Anterior cingulate cortex (tissue), 58 donors: Measurements from ENCODE around the gene TNFRSF6B.

Source experiments
- DNase-seq, 58 donors: peaks; one replicate each; lab custom pipeline; 2025; lab: John Stamatoyannopoulos, UW

The TNFRSF6B gene

DNA sequence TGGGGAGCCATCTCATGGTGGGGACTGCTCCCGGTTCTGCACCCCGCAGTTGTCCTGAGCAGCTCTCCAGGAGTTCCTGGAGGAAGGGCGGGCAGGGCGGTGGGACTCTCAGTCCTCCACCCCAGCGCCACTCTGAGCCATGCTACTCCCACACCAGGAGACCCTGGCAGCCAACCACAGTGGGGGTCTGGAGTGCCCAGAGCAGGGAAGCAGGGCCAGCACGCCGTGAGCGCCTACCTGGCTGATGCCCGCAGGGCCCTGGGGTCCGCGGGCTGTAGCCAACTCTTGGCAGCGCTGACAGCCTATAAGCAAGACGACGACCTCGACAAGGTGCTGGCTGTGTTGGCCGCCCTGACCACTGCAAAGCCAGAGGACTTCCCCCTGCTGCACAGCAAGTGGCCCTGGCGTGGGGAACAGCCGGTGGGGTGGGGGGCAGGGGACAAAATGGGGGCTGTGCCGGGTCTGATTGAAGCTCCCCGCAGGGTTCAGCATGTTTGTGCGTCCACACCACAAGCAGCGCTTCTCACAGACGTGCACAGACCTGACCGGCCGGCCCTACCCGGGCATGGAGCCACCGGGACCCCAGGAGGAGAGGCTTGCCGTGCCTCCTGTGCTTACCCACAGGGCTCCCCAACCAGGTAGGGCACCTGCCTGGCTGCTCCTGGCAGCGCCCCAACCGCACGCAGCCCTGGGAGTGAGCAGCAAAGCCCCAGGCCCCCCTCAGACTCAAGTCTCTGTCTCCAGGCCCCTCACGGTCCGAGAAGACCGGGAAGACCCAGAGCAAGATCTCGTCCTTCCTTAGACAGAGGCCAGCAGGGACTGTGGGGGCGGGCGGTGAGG, 1.6 kb upstream of the TNFRSF6B start:
- DNase-seq: no peak

DNA sequence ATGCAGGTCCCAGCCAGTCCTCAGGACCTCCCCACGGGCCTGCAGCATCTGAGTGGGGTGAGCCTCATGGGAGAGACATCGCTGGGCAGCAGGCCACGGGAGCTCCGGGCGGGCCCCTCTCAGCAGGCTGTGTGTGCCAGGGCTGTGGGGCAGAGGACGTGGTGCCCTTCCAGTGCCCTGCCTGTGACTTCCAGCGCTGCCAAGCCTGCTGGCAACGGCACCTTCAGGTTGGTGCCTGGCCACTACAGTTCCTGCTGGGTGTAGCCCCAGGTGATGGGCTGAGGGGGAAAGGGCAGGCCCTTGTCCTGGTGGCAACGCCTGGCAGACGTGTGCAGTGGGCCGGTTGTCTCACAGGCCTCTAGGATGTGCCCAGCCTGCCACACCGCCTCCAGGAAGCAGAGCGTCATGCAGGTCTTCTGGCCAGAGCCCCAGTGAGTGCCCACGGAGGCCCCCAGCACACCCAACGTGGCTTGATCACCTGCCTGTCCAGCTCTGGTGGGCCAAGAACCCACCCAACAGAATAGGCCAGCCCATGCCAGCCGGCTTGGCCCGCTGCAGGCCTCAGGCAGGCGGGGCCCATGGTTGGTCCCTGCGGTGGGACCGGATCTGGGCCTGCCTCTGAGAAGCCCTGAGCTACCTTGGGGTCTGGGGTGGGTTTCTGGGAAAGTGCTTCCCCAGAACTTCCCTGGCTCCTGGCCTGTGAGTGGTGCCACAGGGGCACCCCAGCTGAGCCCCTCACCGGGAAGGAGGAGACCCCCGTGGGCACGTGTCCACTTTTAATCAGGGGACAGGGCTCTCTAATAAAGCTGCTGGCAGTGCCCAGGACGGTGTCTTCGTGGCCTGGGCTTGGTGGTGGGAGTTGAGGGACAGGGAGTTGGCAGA, 787 bp upstream of the TNFRSF6B start:
- DNase-seq: no peak

DNA sequence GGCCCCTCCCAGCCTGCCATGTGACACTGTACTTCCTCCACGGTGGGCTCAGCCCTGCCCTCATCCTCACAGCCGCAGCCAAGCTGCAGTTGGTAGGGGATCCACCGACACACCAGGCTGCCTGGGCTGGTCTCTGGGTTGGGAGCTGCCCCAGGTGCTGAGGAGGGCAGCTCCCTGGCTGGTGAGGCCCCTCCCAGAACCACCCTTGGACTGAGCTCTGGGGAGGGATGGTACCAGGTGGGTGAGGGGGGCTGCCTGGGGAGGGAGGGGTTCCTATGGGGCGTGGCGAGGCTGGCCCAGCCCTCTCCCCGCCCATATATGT, 185 bp upstream of the TNFRSF6B start:
- DNase-seq: no peak

DNA sequence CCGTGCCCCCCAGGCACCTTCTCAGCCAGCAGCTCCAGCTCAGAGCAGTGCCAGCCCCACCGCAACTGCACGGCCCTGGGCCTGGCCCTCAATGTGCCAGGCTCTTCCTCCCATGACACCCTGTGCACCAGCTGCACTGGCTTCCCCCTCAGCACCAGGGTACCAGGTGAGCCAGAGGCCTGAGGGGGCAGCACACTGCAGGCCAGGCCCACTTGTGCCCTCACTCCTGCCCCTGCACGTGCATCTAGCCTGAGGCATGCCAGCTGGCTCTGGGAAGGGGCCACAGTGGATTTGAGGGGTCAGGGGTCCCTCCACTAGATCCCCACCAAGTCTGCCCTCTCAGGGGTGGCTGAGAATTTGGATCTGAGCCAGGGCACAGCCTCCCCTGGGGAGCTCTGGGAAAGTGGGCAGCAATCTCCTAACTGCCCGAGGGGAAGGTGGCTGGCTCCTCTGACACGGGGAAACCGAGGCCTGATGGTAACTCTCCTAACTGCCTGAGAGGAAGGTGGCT, 960 bp downstream of the TNFRSF6B start:
- DNase-seq: no peak

DNA sequence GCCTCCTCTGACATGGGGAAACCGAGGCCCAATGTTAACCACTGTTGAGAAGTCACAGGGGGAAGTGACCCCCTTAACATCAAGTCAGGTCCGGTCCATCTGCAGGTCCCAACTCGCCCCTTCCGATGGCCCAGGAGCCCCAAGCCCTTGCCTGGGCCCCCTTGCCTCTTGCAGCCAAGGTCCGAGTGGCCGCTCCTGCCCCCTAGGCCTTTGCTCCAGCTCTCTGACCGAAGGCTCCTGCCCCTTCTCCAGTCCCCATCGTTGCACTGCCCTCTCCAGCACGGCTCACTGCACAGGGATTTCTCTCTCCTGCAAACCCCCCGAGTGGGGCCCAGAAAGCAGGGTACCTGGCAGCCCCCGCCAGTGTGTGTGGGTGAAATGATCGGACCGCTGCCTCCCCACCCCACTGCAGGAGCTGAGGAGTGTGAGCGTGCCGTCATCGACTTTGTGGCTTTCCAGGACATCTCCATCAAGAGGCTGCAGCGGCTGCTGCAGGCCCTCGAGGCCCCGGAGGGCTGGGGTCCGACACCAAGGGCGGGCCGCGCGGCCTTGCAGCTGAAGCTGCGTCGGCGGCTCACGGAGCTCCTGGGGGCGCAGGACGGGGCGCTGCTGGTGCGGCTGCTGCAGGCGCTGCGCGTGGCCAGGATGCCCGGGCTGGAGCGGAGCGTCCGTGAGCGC, 1.6 kb downstream of the TNFRSF6B start:
- DNase-seq: no peak

DNA sequence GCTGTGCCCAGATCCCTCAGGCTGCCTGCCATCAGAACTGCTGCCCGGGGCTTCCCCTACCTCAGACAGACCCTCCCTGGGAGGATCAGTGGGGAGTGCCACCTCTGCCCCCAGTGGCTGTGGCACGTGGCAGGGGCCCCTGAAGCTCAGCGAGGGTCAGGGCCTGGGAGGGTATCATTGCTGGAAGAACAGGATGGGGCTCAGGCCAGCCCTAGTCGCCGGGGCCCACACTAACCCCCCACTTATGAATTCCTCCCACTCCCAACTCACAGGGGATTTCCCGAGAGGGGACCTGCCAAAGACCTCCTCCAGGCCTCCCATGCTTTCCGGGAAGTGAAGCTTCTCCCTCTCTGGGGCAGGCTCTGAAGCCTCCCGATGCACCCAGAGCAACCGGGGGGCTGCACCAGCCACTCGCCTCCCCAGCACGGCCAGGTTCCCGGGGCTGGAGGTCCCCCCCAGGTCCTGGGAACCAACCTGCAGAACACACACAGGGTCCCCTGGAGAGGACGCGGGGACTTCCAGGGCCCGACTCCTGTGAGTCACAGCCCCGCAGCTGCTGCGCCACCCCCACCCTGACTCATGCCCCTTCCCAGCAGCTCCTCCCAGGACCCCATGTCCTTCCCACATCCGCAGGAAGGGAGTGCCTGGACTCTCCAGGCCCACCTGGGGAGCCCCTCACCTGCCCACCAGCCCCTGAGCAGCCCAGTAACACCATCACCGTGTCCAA, 2.5 kb downstream of the TNFRSF6B start:
- no peak for DNase-seq

DNA sequence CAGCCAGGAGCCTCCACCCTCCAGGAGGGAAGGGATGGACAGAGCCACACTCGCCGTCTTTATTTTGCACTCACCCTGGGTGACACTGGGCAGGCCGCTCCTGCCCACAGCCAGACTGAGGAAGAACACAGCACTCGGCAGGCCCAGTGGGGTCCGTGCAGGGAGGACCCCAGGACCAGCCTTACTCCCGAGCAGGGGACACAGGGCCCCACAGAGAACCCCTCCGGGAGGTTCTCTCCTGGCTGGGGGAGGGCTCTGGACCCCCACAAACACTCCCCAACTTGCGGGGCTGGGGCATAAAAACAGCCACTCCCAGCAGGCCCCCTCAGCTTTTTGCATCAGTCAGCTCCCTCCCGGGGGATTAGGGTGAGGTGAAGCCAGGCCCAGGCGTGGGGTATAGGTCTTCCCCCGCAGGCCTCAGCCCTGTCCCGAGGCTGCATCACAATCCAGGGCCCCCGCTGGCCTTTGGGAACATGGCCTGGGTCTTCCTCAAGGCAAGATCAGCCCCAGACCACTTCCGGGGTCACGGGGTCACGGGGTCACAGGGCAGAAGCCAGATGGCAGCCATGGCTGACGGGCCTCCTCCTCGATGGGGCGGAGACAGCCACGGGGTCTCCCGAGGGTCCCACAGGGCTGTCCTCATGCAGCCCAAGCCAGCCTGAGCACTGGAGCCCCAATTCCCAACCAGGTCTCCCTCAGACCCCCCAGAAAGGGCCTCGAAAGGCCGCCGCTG, 3.2 kb downstream of the TNFRSF6B start:
- DNase-seq: no peak

DNA sequence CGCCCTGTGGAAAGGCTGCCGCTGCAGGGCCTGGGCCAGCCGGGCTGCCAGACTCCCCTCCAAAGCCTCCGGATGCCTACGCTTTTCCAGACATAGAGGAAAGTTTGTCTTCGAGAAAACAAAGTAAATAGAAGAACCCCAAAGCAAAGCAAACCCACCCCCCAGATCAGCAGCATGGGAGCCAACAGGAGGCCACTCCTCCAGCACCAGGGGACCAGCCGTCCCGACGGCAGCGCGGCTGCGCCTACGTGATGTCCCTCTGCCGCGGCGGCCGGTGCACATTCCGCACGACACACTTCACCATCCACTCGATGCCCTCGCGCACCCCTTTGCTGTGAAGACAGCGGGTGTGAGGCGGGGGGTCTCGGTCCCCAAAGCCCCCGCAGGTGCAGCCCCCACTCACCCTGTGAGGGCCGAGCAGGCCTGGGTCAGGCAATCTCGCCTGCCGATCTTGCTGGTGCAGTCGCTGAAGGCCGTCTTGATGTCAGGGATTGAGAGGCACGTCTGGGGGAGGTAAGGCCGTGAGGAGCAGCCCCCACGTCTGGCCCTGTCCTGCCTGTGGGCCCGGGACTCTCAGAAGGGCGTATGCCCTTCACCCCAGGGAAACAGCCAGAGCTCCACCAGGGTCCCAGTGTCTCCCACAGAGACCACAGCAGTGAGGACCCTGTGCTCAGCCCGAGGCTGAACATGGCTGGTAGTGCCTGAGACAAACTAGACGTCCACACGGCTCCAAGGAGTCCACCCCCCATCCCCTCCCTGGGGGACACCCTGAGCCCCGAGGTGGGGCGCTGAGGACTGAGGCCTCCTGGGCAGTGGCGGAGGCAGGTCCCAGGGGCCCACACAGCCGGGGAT, 4.0 kb downstream of the TNFRSF6B start:
- no peak for DNase-seq

DNA sequence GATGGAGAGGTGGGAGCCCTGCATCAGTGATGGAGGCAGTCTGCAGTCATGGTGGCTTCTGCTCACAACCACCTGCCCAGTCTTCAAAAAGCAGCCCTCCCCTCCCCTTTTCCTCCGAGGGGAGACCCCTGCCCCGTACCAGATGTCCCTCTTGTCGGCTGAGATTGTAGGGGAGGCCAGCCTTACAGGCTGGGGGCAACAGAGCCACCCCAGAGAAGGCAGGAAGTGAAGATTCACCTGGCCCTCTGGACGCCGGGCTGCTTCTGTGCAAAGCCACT, 4.5 kb downstream of the TNFRSF6B start:
- no peak for DNase-seq

DNA sequence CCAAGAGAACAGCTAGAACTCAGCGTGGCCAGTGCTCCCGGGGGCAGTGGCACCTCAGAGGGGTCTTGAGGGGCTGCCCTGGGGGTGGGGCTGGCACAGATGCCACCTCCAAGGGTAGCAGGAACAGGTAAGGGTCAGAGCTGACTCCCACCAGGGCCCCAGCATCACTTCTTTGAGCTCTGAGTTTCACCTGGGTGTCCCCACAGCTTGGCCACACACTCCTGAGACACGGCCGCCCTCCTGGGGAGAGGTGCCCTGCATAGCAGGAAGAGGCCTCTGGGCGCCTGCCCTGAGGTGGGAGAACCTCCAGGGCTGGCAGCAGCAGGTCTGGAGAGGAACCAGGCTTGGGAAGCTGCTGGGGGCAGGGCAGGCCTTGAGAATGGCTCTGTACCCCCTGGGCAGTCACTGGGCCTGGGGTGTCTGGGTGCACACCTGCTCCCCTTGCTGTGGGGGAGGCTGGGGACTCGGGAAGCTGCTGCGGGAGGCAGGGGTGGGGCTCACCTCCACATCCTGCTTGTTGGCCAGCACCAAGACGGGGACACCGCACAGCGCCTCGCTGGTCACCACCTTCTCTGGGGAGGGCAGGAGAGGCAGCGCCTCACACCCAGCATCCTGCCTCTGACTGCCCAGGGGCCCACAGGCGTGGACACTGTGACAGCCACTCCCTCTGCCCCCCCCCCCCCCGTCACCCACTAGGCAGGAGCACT, 5.0 kb downstream of the TNFRSF6B start:
- no peak for DNase-seq

DNA sequence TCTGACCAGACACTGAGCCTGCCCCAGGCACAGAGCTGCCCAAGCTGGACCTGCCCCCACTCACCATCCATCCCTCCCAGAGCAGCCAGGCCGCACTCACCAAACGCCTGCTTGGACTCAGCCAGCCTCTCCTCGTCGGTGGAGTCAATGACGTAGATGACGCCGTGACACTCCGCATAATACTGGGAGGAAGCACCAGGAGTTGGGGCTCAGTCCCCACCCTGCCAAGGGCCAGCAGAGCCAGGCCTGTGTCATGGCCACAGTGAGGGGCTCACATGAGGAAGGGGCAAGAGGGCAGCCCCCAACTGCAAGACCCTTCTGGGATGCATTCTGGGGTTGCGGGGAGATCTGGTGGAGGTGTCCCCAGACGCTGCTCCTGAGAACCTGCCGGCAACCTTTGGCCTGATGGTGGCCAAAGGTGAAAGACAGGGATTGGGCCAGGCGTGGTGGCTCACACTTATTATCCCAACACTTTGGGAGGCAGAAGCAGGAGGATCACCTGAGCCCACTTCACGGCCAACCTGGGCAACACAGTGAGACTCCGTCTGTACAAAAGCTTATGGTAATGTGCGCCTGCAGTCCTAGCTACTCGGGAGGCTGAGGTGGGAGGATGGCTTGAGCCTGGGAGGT, 5.7 kb downstream of the TNFRSF6B start:
- no peak for DNase-seq

DNA sequence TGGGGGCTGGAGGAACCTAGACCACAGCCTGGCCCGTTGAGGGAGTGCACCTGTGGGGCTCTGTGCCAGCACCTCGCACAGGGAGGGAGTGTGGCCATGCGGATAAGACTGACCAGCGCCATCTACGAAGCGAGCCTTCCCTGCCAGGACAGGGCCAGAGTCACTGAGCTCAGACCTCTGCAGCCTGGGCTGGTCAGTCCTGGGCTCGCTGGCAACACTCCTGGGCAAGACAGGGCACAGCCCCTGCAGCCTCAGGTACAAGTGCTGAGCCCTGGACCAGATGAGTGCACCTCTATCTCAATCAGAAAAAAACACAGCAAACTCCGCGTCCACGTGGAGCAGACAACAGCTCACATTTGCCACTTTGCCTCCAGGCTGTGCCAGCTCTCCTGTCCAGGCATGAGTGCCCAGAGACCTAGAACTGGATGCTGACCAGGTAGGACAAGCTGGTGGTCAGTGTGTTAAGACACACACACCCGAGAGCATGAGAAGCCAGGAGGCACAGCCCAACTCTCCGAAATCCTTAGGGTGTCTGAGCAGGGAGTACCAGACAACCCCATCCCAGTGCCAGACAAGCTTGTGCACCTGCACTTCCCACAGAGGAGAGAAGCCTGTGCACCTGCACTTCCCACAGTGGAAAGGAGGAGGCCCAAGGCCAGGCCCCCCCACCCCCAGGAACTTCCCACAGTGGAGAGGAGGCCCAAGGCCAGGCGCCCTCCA, 6.5 kb downstream of the TNFRSF6B start:
- no peak for DNase-seq

DNA sequence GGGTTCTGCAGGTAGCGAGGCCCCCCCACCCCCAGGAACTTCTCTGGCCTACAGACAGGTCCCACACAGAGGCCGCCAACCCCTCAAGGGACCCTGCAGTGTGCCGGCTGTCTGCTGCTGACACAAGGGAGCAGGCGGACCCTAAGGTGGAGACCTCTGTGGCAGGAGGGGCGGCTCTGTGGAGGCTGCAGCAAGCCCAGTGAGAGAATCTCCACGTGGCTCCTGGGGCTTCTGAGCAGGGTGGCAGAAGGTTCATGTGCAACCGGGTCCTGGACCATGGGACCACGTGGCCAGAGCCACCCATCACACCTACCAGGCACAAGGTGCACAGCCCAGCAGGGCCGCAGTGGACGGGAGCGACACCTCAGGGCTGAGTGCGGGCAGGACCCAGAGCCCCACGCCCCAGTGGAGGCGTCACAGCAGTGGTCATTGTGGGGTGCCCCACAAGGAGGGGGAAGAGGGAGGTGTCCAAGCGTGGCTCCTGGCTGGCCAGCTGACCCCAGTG, 7.1 kb downstream of the TNFRSF6B start:
- no peak for DNase-seq

DNA sequence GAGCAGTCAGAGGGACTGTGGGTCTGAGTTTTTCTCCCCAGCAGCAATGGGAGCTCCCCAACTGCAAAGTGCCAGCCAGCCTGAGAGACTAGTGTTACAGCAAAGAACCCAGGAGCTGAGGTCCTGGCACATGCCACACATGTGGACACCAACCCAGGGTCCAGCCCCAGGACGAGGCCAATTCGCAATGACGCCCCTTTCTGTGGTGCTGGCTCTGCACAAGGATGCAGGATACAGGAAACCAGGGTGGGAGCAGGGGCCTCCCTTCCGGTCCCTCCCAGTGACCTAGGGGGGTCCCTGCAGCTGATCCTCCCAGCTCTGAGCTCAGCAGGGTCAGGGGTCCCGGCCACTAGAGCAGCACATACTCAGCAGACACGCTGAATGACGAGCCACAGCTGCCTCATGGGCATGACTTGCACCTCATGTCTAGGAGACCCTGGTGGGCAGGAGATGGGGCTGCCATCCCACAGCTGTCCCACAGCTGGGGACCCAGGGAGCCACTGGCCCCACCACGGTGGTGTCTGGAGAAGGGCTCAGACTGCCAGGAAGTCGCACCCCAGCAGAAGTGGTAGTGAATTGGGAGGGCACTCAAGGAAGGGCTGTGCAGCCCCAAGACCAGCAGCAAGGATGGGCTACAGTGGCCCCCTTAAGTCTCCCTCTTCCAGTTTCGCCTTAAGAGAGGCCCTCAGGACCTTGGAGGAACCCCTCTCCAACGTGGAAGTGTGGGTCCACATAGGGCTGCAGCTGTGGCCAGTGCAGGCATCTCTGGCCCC, 7.7 kb downstream of the TNFRSF6B start:
- DNase-seq: no peak

DNA sequence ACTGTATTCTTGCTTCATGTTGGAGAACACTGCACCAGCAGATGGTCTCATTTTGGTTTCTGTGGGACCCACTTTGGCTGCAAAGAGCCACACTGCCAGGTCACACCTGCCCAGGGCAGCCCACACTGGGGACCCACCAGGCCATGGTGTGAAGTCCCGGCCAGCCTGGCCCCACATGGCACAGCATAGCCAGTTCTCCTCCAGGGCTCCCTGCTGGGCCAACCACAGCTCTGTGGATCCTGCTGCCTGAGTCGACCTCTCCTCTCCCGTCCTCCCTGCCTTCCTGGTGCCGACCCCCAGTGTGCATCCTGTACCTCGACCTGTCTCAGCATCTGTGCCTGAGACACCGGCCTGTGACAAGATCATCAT, 8.3 kb downstream of the TNFRSF6B start:
- DNase-seq: no peak
